SK-N-SH (cell line): ENCODE measurements around the gene IL32.

Source experiments
- EP300 ChIP-seq, 2 experiments: IDR thresholded peaks; 2 replicates each; pipeline versions ENCODE4 v1.4.0 to v1.6.1; 2012; ENCODE audit warnings: borderline replicate concordance in 1 of 2, low read depth in 1 of 2, low read length in 1 of 2
- EZH2phosphoT487 ChIP-seq: fragments of 200-600 bp; sonication (generic); IDR thresholded peaks from 2 replicates; pipeline ENCODE4 v1.6.1; 2017; ENCODE audit warnings: low read depth, mixed run types, mild to moderate bottlenecking, antibody characterized with exemption, moderate library complexity, borderline replicate concordance
- FOXM1 ChIP-seq: IDR thresholded peaks from 2 replicates; pipeline ENCODE4 v1.4.0; 2012; ENCODE audit warnings: low read depth, mild to moderate bottlenecking
- JUND ChIP-seq: IDR thresholded peaks from 2 replicates; pipeline ENCODE4 v1.4.0; 2012
- MXI1 ChIP-seq: IDR thresholded peaks from 2 replicates; pipeline ENCODE4 v1.6.1; 2012; ENCODE audit warnings: mild to moderate bottlenecking, low read depth, low read length, improper control_type of control experiment
- POLR2AphosphoS5 ChIP-seq: IDR thresholded peaks from 2 replicates; pipeline ENCODE4 v1.6.1; 2012; ENCODE audit warnings: low read depth, low read length
- RAD21 ChIP-seq: IDR thresholded peaks from 2 replicates; pipeline ENCODE4 v1.6.1; 2012; ENCODE audit warnings: mild to moderate bottlenecking, low read length
- RCOR1 ChIP-seq: fragments of 150-350 bp; IDR thresholded peaks from 2 replicates; pipeline ENCODE4 v1.6.1; 2017; ENCODE audit warnings: antibody characterized with exemption, low read length
- RXRA ChIP-seq: IDR thresholded peaks from 2 replicates; pipeline ENCODE4 v1.4.0; 2012; ENCODE audit warnings: low read depth, mild to moderate bottlenecking, borderline replicate concordance
- SMC3 ChIP-seq: IDR thresholded peaks from 2 replicates; pipeline ENCODE4 v1.6.1; 2012; ENCODE audit warnings: low read depth, low read length, improper control_type of control experiment
- TAF1 ChIP-seq: IDR thresholded peaks from 2 replicates; pipeline ENCODE4 v1.6.1; 2012; ENCODE audit warnings: low read depth, mild to moderate bottlenecking, low read length, moderate library complexity, borderline replicate concordance
- YY1 ChIP-seq: IDR thresholded peaks from 2 replicates; pipeline ENCODE4 v1.4.0; 2012; ENCODE audit warnings: low read depth, mild to moderate bottlenecking
- TF ChIP-seq, protein P1 (sequence below): fragments of 200-600 bp; sonication (generic); IDR thresholded peaks from 2 replicates; pipeline ENCODE4 v1.6.1; 2017; ENCODE audit warnings: antibody characterized with exemption, mild to moderate bottlenecking, moderate library complexity
- TF ChIP-seq, protein P2 (sequence below): IDR thresholded peaks from 2 replicates; pipeline ENCODE4 v1.4.0; 2012; ENCODE audit warnings: low read depth, borderline replicate concordance

DNA sequence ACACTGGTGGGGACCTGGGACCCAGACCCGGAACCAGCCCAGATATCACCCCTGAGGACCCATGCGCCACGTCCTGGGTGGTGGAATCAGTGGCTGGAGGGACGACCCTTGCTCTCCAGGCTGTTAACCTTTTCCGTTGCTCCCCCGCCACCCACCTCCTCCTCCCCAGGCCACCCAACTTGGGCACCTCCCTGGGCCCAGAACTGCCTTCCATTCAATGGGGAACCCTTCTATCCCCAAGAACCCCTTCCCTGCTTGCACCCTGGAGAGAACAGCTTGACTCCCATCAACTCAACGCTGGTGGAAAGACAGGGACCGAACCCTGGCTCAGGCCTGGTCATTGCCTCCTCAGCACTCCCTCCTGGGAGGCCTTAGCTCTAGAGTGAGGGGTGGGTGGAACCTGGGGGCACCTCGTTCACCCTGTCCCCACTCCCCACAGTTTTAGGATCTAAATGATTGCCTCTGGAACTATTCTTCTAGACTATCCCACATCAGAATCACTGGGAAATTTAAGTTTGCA lies 5.7 kb upstream of the IL32 start:
- TF ChIP-seq YY1, result no peak
- TF ChIP-seq FOXM1, result no peak
- TF ChIP-seq, protein P1, sequence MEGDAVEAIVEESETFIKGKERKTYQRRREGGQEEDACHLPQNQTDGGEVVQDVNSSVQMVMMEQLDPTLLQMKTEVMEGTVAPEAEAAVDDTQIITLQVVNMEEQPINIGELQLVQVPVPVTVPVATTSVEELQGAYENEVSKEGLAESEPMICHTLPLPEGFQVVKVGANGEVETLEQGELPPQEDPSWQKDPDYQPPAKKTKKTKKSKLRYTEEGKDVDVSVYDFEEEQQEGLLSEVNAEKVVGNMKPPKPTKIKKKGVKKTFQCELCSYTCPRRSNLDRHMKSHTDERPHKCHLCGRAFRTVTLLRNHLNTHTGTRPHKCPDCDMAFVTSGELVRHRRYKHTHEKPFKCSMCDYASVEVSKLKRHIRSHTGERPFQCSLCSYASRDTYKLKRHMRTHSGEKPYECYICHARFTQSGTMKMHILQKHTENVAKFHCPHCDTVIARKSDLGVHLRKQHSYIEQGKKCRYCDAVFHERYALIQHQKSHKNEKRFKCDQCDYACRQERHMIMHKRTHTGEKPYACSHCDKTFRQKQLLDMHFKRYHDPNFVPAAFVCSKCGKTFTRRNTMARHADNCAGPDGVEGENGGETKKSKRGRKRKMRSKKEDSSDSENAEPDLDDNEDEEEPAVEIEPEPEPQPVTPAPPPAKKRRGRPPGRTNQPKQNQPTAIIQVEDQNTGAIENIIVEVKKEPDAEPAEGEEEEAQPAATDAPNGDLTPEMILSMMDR, result no peak
- no peak for TF ChIP-seq MXI1
- no peak for TF ChIP-seq RAD21
- no peak for TF ChIP-seq EP300 (IDR thresholded peaks at IDR 0.05; ENCODE audit: borderline replicate concordance in 1 of 2, low read depth in 1 of 2, low read length in 1 of 2)
- TF ChIP-seq EZH2phosphoT487, result no peak
- TF ChIP-seq RXRA, result no peak
- TF ChIP-seq JUND, result no peak
- TF ChIP-seq RCOR1, result no peak
- TF ChIP-seq POLR2AphosphoS5, result no peak
- TF ChIP-seq TAF1, result no peak
- no peak for TF ChIP-seq SMC3
- TF ChIP-seq, protein P2, sequence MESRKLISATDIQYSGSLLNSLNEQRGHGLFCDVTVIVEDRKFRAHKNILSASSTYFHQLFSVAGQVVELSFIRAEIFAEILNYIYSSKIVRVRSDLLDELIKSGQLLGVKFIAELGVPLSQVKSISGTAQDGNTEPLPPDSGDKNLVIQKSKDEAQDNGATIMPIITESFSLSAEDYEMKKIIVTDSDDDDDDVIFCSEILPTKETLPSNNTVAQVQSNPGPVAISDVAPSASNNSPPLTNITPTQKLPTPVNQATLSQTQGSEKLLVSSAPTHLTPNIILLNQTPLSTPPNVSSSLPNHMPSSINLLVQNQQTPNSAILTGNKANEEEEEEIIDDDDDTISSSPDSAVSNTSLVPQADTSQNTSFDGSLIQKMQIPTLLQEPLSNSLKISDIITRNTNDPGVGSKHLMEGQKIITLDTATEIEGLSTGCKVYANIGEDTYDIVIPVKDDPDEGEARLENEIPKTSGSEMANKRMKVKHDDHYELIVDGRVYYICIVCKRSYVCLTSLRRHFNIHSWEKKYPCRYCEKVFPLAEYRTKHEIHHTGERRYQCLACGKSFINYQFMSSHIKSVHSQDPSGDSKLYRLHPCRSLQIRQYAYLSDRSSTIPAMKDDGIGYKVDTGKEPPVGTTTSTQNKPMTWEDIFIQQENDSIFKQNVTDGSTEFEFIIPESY, result no peak
